SU-DHL-6 (cell line): ENCODE measurements around the gene PPP2R5C.

Experiments used
- H2AFZ ChIP-seq: fragments of 200-600 bp; sonication (generic); 2 replicates; pipeline ENCODE4 v1.6.1; 2014; ENCODE audit warnings: low read depth, mild to moderate bottlenecking, moderate library complexity, mixed read lengths, antibody characterized with exemption, low read length; ENCODE audit not compliant: severe bottlenecking
- H3F3A ChIP-seq: fragments of 200-600 bp; shearing (Covaris generic); 2 replicates; pipeline ENCODE4 v1.6.0; 2016; ENCODE audit warnings: antibody characterized with exemption, mild to moderate bottlenecking; ENCODE audit not compliant: insufficient read depth
- H3K27ac ChIP-seq: fragments of 200-600 bp; sonication (generic); 2 replicates; pipeline ENCODE4 v1.5.1; 2016; ENCODE audit warnings: low read depth, mild to moderate bottlenecking, low read length, moderate library complexity, mixed read lengths
- H3K27me3 ChIP-seq: fragments of 200-600 bp; sonication (generic), shearing (Covaris generic); 2 replicates; pipeline ENCODE4 v1.6.0; 2014; ENCODE audit warnings: mild to moderate bottlenecking, low read length
- H3K36me3 ChIP-seq: fragments of 200-600 bp; sonication (generic); 2 replicates; pipeline ENCODE4 v1.6.1; 2014; ENCODE audit warnings: mild to moderate bottlenecking, low read length, mixed read lengths
- H3K4me2 ChIP-seq: fragments of 300-600, 200-600 bp; shearing (Covaris generic), sonication (generic); 2 replicates; pipeline ENCODE4 v1.6.0; 2014; ENCODE audit warnings: low read length, low read depth, mild to moderate bottlenecking; ENCODE audit not compliant: poor library complexity, severe bottlenecking
- H3K4me3 ChIP-seq: fragments of 200-600 bp; sonication (generic); 2 replicates; pipeline ENCODE4 v1.5.1; 2014; ENCODE audit warnings: antibody characterized with exemption, low read length, mild to moderate bottlenecking, mixed read lengths; ENCODE audit not compliant: insufficient read depth, poor library complexity, severe bottlenecking
- H3K79me2 ChIP-seq: fragments of 200-600 bp; sonication (generic); 2 replicates; pipeline ENCODE4 v1.6.1; 2014; ENCODE audit warnings: mild to moderate bottlenecking, low read length, moderate library complexity; ENCODE audit not compliant: insufficient read depth
- H3K9ac ChIP-seq: fragments of 200-600 bp; sonication (generic); 2 replicates; pipeline ENCODE4 v1.7.0; 2014; ENCODE audit warnings: mild to moderate bottlenecking, low read length
- H3K9me2 ChIP-seq: fragments of 200-600 bp; sonication (generic); replicated peaks from 2 replicates; pipeline ENCODE4 v1.6.1; 2014; ENCODE audit warnings: low read length; ENCODE audit not compliant: insufficient read depth
- H3K9me3 ChIP-seq: fragments of 200-600 bp; sonication (generic); 2 replicates; pipeline ENCODE4 v1.6.1; 2014; ENCODE audit warnings: low read length, mixed read lengths; ENCODE audit not compliant: insufficient read depth
- H4K20me1 ChIP-seq: fragments of 200-600 bp; sonication (generic); 2 replicates; pipeline ENCODE4 v1.6.1; 2014; ENCODE audit warnings: low read depth, mild to moderate bottlenecking, antibody characterized with exemption, low read length, moderate library complexity, mixed read lengths
- EZH2phosphoT487 ChIP-seq: fragments of 200-600 bp; sonication (generic), shearing (Covaris generic); conservative IDR thresholded peaks from 2 replicates; pipeline ENCODE4 v1.6.1; 2018; ENCODE audit warnings: mild to moderate bottlenecking, antibody characterized with exemption, low read length, moderate library complexity, mixed read lengths
- TF ChIP-seq, protein P1 (sequence below): fragments of 200-600 bp; sonication (generic); IDR thresholded peaks from one replicate; pipeline ENCODE4 v1.5.1; 2017; ENCODE audit warnings: antibody characterized with exemption, mild to moderate bottlenecking, low read length, moderate library complexity; ENCODE audit not compliant: insufficient read depth, poor library complexity, severe bottlenecking

PPP2R5C gene

GRCh38 chr14:101761881-101762529 lies 496 bp downstream of the PPP2R5C start:
- Histone ChIP-seq H3F3A (peaks cover 8% of the 10 kb centered on the region; the same call in 1 of the 2 replicates), H3K9me3 (no peaks in the 10 kb centered on the region), H3K79me2 (no peaks in the 10 kb centered on the region), H3K4me3 (peak overlapping the region; percentile 72), H3K4me2 (peak overlapping the region; percentile 67), H3K27ac (peak overlapping the region; percentile 35; the same call in 1 of the 2 replicates), H3K9me2 (no peaks in the 10 kb centered on the region), H4K20me1 (no peaks in the 10 kb centered on the region), H3K36me3 (no peaks in the 10 kb centered on the region), H2AFZ (no peak overlapping the region), H3K9ac (peak overlapping the region; percentile 73), H3K27me3 (no peaks in the 10 kb centered on the region)
- TF ChIP-seq EZH2phosphoT487, result no peak
- TF ChIP-seq, protein P1, sequence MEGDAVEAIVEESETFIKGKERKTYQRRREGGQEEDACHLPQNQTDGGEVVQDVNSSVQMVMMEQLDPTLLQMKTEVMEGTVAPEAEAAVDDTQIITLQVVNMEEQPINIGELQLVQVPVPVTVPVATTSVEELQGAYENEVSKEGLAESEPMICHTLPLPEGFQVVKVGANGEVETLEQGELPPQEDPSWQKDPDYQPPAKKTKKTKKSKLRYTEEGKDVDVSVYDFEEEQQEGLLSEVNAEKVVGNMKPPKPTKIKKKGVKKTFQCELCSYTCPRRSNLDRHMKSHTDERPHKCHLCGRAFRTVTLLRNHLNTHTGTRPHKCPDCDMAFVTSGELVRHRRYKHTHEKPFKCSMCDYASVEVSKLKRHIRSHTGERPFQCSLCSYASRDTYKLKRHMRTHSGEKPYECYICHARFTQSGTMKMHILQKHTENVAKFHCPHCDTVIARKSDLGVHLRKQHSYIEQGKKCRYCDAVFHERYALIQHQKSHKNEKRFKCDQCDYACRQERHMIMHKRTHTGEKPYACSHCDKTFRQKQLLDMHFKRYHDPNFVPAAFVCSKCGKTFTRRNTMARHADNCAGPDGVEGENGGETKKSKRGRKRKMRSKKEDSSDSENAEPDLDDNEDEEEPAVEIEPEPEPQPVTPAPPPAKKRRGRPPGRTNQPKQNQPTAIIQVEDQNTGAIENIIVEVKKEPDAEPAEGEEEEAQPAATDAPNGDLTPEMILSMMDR, result no peak

DNA sequence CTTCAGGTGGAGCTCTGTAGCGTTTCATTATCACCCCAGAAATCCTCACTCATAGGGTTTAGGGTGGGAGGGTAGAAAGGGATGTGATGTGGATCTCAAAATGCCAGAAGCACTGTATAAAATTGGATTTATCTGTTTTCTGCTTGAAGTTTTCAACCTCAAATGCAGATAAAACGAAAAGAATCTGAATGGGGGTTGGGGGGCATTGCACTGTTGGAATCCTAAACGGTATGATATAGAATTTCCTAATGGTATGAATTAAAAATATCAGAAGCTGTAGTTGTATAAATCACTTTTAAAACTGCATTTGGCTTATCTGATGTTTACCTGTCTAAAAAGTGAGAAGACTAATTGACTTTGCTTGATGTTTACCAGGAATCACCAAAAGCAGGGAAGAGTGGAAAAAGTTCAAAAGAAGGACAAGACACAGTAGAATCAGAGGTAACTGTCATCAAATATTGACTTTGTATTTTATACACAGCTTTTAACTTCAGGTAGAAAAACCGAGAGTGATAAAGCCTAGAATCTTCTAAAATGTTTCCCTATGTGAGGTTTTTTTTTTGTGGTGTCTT lies 1.1 kb downstream of the PPP2R5C start:
- TF ChIP-seq, protein P1, result no peak
- TF ChIP-seq EZH2phosphoT487, result no peak
- Histone ChIP-seq H3K9me2 (no peaks in the 10 kb centered on the region), H3K27ac (0 out of 2 replicates have a peak overlapping the region, but pooled peaks have one; percentile 35), H3K9me3 (no peaks in the 10 kb centered on the region), H3F3A (peaks cover 8% of the 10 kb centered on the region; the same call in 1 of the 2 replicates), H3K27me3 (no peaks in the 10 kb centered on the region), H2AFZ (no peak overlapping the region), H3K36me3 (no peaks in the 10 kb centered on the region), H3K4me2 (peak overlapping the region; percentile 67), H3K79me2 (no peaks in the 10 kb centered on the region), H3K4me3 (peak overlapping the region; percentile 72), H4K20me1 (no peaks in the 10 kb centered on the region), H3K9ac (peak overlapping the region; percentile 73)

- no peaks in the 10 kb centered on the region for H3K9me3 ChIP-seq
- H2AFZ ChIP-seq, result no peak overlapping the region
- no peaks in the 10 kb centered on the region for H3K79me2 ChIP-seq
- no peaks in the 10 kb centered on the region for H3K9me2 ChIP-seq
- TF ChIP-seq, protein P1, result no peak
- no peak for TF ChIP-seq EZH2phosphoT487
- no peaks in the 10 kb centered on the region for H3K27me3 ChIP-seq
- peaks cover 8% of the 10 kb centered on the region; the same call in 1 of the 2 replicates for H3F3A ChIP-seq
- H3K4me2 ChIP-seq, result no peak overlapping the region
- no peaks in the 10 kb centered on the region for H4K20me1 ChIP-seq
- H3K9ac ChIP-seq, result no peak overlapping the region
- no peaks in the 10 kb centered on the region for H3K36me3 ChIP-seq
- H3K27ac ChIP-seq, result no peak overlapping the region
- no peak overlapping the region for H3K4me3 ChIP-seq
Measured at GRCh38 chr14:101763941-101764709, 2.6 kb downstream of the PPP2R5C start.
